Natural killer cell (primary cell): ENCODE results near the gene DUSP22. TPM values are rescaled to one million over a fixed set of nuclear protein-coding genes. Genes with fewer than 3 reads are reported as not detected.

ENCODE experiments used
- ATAC-seq, 3 donors: fragments of 150-1000 bp in 2 of 3; fragments of 200-7000 bp in 1 of 3; cut with Tn5 transposase; 1 replicate in 1 of 3; 2 replicates in 2 of 3; pipeline ENCODE4 v1.10.0; 2021; ENCODE audit warnings: mild to moderate bottlenecking in 2 of 3, moderate library complexity in 2 of 3
- DNase-seq, 2 donors: peaks; one replicate each; pipeline versions ENCODE4 v3.0.0 to v3.0.0-alpha.2; 2013 to 2021; ENCODE audit warnings: mixed read lengths in 1 of 2
- H3K27ac ChIP-seq: one replicate; pipeline ENCODE4 v1.5.1; 2013; ENCODE audit warnings: mild to moderate bottlenecking, low read length
- H3K27me3 ChIP-seq: one replicate; pipeline ENCODE4 v1.6.1; 2013; ENCODE audit warnings: low read length; ENCODE audit not compliant: control insufficient read depth, insufficient read depth
- H3K36me3 ChIP-seq: one replicate; pipeline ENCODE4 v1.6.1; 2013; ENCODE audit warnings: low read length; ENCODE audit not compliant: control insufficient read depth, insufficient read depth
- H3K4me1 ChIP-seq: one replicate; pipeline ENCODE4 v1.6.1; 2013; ENCODE audit warnings: low read length; ENCODE audit not compliant: control insufficient read depth, insufficient read depth
- H3K4me3 ChIP-seq: one replicate; pipeline ENCODE4 v1.5.1; 2013; ENCODE audit warnings: low read length
- H3K9me3 ChIP-seq: one replicate; pipeline ENCODE4 v1.6.1; 2013; ENCODE audit warnings: low read length; ENCODE audit not compliant: control insufficient read depth, insufficient read depth
- H3K27ac Mint-ChIP-seq, 2 donors: one replicate each; pipeline ENCODE4 v1.8.0; 2022; ENCODE audit warnings: mild to moderate bottlenecking in 2 of 2, mixed read lengths in 2 of 2, moderate library complexity in 1 of 2
- H3K27me3 Mint-ChIP-seq, 2 donors: one replicate each; pipeline ENCODE4 v1.8.0; 2022; ENCODE audit warnings: low read depth in 2 of 2, mixed read lengths in 2 of 2
- H3K36me3 Mint-ChIP-seq: one replicate; pipeline ENCODE4 v1.8.0; 2022; ENCODE audit warnings: mixed read lengths
- H3K4me1 Mint-ChIP-seq, 2 donors: one replicate each; pipeline ENCODE4 v1.8.0; 2022; ENCODE audit warnings: mixed read lengths in 2 of 2
- H3K4me3 Mint-ChIP-seq: one replicate; pipeline ENCODE4 v1.8.0; 2022; ENCODE audit warnings: mild to moderate bottlenecking, moderate library complexity, mixed read lengths
- H3K9me3 Mint-ChIP-seq, 2 donors: one replicate each; pipeline ENCODE4 v1.8.0; 2022; ENCODE audit warnings: mixed read lengths in 2 of 2
- CTCF ChIP-seq: fragments of 200-600 bp; IDR thresholded peaks from one replicate; pipeline ENCODE4 v1.8.0; 2022; ENCODE audit warnings: antibody characterized with exemption
- WGBS: methylation state at CpG from one replicate; pipeline ENCODE4 v1.1.7; 2013; ENCODE audit warnings: missing lambda C conversion rate; ENCODE audit not compliant: insufficient coverage; 5-methylcytosine and 5-hydroxymethylcytosine counted together
- intact Hi-C: fragments of 100-400 bp; cut with micrococcal nuclease; formaldehyde crosslinking; loops from one replicate; pipeline ENCODE4 v1.14.2; 2022
- total RNA-seq, 4 donors: library from RNA; stranded (reverse); fragments of 120-200 nt in 1 of 4; gene quantifications; one replicate each; pipeline versions ENCODE4 v1.2.3 to v1.2.4, GENCODE V29; 2013 to 2022

DUSP22 gene
- total RNA-seq, 3 donors from 2014 or later (not counting 1 experiment from before 2014, with no cell fraction given): 50.4 to 61.5 (median 56.6) TPM

- Mint-ChIP-seq H3K9me3 (no peaks in the 10 kb centered on the region), H3K27me3 (no peaks in the 10 kb centered on the region), H3K27ac (peak overlapping the region; percentile 51 to 67), H3K4me1 (peaks cover 35 to 36% of the 10 kb centered on the region in 2 donors), H3K4me3 (peak overlapping the region; percentile 1), H3K36me3 (no peaks in the 10 kb centered on the region)
- H3K9me3 ChIP-seq: no peaks in the 10 kb centered on the region
- TF ChIP-seq CTCF: no peak
- intact Hi-C loops: no loop called here
- no peak overlapping the region for H3K4me3 ChIP-seq
- no peaks in the 10 kb centered on the region for H3K27me3 ChIP-seq
- peak overlapping the region; percentile 25 for H3K27ac ChIP-seq
- no peak for DNase-seq
- peak; percentile 22 to 53 (median 45) for ATAC-seq
- no peaks in the 10 kb centered on the region for H3K36me3 ChIP-seq
- peaks cover 49% of the 10 kb centered on the region for H3K4me1 ChIP-seq
- whole genome bisulfite sequencing: 68% methylated on average over 18 of the region's 18 CpGs
Observed at GRCh38 chr6:317448-318144, 25.3 kb downstream of the DUSP22 start.

- Mint-ChIP-seq H3K4me3 (no peak overlapping the region), H3K27me3 (no peaks in the 10 kb centered on the region), H3K27ac (peak overlapping the region in 1 of 2 donors; percentile 51), H3K4me1 (peaks cover 28% of the 10 kb centered on the region in 2 donors), H3K9me3 (no peaks in the 10 kb centered on the region), H3K36me3 (no peaks in the 10 kb centered on the region)
- WGBS: 76% methylated on average over 4 of the region's 4 CpGs
- no peak overlapping the region for H3K27ac ChIP-seq
- no peaks in the 10 kb centered on the region for H3K9me3 ChIP-seq
- peaks cover 44% of the 10 kb centered on the region for H3K4me1 ChIP-seq
- TF ChIP-seq CTCF: no peak
- no peaks in the 10 kb centered on the region for H3K36me3 ChIP-seq
- no peak overlapping the region for H3K4me3 ChIP-seq
- no peak for DNase-seq
- no peaks in the 10 kb centered on the region for H3K27me3 ChIP-seq
- intact Hi-C loops: no loop called here
- ATAC-seq: no peak
Observed at GRCh38 chr6:318243-318890, 26.1 kb downstream of the DUSP22 start.

- Histone ChIP-seq H3K36me3 (no peaks in the 10 kb centered on the region), H3K27ac (no peak overlapping the region), H3K4me1 (peaks cover 38% of the 10 kb centered on the region), H3K27me3 (no peaks in the 10 kb centered on the region), H3K4me3 (no peak overlapping the region), H3K9me3 (no peaks in the 10 kb centered on the region)
- ATAC-seq (no peak), DNase-seq (no peak)
- Mint-ChIP-seq H3K27ac (no peak overlapping the region), H3K9me3 (no peaks in the 10 kb centered on the region), H3K4me3 (no peak overlapping the region), H3K4me1 (peaks cover 20 to 25% of the 10 kb centered on the region in 2 donors), H3K27me3 (no peaks in the 10 kb centered on the region), H3K36me3 (no peaks in the 10 kb centered on the region)
- no peak for TF ChIP-seq CTCF
- 86% methylated on average over 14 of the region's 14 CpGs for WGBS
- intact Hi-C loops: no loop called here
Observed at GRCh38 chr6:319177-320131, 27.2 kb downstream of the DUSP22 start.
